CD14-positive monocyte (primary cell): ENCODE results near the gene YKT6. TPM values are rescaled to one million over a fixed set of nuclear protein-coding genes. Genes with fewer than 3 reads are reported as not detected.

Experiments
- DNase-seq, 3 donors: peaks; one replicate each; pipeline ENCODE4 v3.0.0-alpha.2; 2011 to 2022
- H2AFZ ChIP-seq: 2 replicates; pipeline ENCODE4 v1.6.0; 2012; ENCODE audit warnings: mild to moderate bottlenecking, low read depth, low read length, inconsistent platforms; ENCODE audit not compliant: insufficient read depth, poor library complexity, severe bottlenecking
- H3K27ac ChIP-seq, 2 donors: 1 replicate in 1 of 2; 2 replicates in 1 of 2; pipeline ENCODE4 v1.5.1; 2012 to 2013; ENCODE audit warnings: low read length in 2 of 2, control low read depth in 1 of 2, inconsistent platforms in 1 of 2, low read depth in 1 of 2, mild to moderate bottlenecking in 1 of 2
- H3K27me3 ChIP-seq, 2 donors: one replicate each; pipeline versions ENCODE4 v1.6.0 to v1.6.1; 2011 to 2013; ENCODE audit warnings: low read length in 2 of 2; ENCODE audit not compliant: control insufficient read depth in 2 of 2, insufficient read depth in 2 of 2
- H3K36me3 ChIP-seq, 2 donors: replicated peaks in 1 of 2; 1 replicate in 1 of 2; 2 replicates in 1 of 2; pipeline versions ENCODE4 v1.5.1 to v1.6.1; 2012 to 2013; ENCODE audit warnings: low read length in 2 of 2, control low read depth in 1 of 2, inconsistent platforms in 1 of 2, mild to moderate bottlenecking in 1 of 2; ENCODE audit not compliant: insufficient read depth in 2 of 2, control insufficient read depth in 1 of 2
- H3K4me1 ChIP-seq, 2 donors: 1 replicate in 1 of 2; 2 replicates in 1 of 2; pipeline versions ENCODE4 v1.5.1 to v1.6.1; 2012 to 2013; ENCODE audit warnings: low read length in 2 of 2, control low read depth in 1 of 2, inconsistent platforms in 1 of 2, mild to moderate bottlenecking in 1 of 2, moderate library complexity in 1 of 2; ENCODE audit not compliant: insufficient read depth in 2 of 2, control insufficient read depth in 1 of 2
- H3K4me2 ChIP-seq: replicated peaks from 2 replicates; pipeline ENCODE3; 2012; ENCODE audit warnings: low read length, moderate library complexity, mild to moderate bottlenecking; ENCODE audit not compliant: poor library complexity, severe bottlenecking; ENCODE audit errors: extremely low read depth
- H3K4me3 ChIP-seq, 3 experiments: fragments of 200-600 bp in 1 of 3; sonication (generic) in 1 of 3; replicated peaks in 1 of 3; 1 replicate in 2 of 3; 2 replicates in 1 of 3; pipeline ENCODE4 v1.5.1; 2011 to 2013; ENCODE audit warnings: low read length in 3 of 3, mild to moderate bottlenecking in 3 of 3, control low read depth in 2 of 3, low read depth in 2 of 3, inconsistent platforms in 1 of 3, moderate library complexity in 1 of 3
- H3K79me2 ChIP-seq: 2 replicates; pipeline ENCODE4 v1.6.0; 2012; ENCODE audit warnings: mild to moderate bottlenecking, control low read depth, inconsistent platforms, low read length, moderate library complexity; ENCODE audit not compliant: insufficient read depth
- H3K9ac ChIP-seq: 2 replicates; pipeline ENCODE4 v1.6.0; 2017; ENCODE audit warnings: low read length, mild to moderate bottlenecking; ENCODE audit not compliant: insufficient read depth, poor library complexity, severe bottlenecking
- H3K9me3 ChIP-seq, 2 donors: replicated peaks in 1 of 2; 1 replicate in 1 of 2; 2 replicates in 1 of 2; pipeline versions ENCODE4 v1.5.1 to v1.6.1; 2012 to 2013; ENCODE audit warnings: low read length in 2 of 2, control low read depth in 1 of 2; ENCODE audit not compliant: control insufficient read depth in 1 of 2, insufficient read depth in 1 of 2
- H4K20me1 ChIP-seq: 2 replicates; pipeline ENCODE4 v1.6.0; 2012; ENCODE audit warnings: mild to moderate bottlenecking, low read length, control low read depth, moderate library complexity; ENCODE audit not compliant: insufficient read depth
- H3K27ac Mint-ChIP-seq, 7 donors: one replicate each; pipeline ENCODE4 v1.8.0; 2020; ENCODE audit warnings: mild to moderate bottlenecking in 7 of 7, mixed read lengths in 7 of 7, moderate library complexity in 6 of 7, inconsistent platforms in 2 of 7
- H3K27me3 Mint-ChIP-seq, 3 donors: one replicate each; pipeline ENCODE4 v1.8.0; 2021 to 2022; ENCODE audit warnings: low read depth in 3 of 3, mild to moderate bottlenecking in 3 of 3, mixed read lengths in 3 of 3, moderate library complexity in 3 of 3, inconsistent platforms in 1 of 3
- H3K36me3 Mint-ChIP-seq, 2 donors: one replicate each; pipeline ENCODE4 v1.8.0; 2020; ENCODE audit warnings: mixed read lengths in 2 of 2, inconsistent platforms in 1 of 2, mild to moderate bottlenecking in 1 of 2
- H3K4me1 Mint-ChIP-seq: one replicate; pipeline ENCODE4 v1.8.0; 2020; ENCODE audit warnings: mild to moderate bottlenecking, mixed read lengths
- H3K4me3 Mint-ChIP-seq, 2 donors: one replicate each; pipeline ENCODE4 v1.8.0; 2020; ENCODE audit warnings: mild to moderate bottlenecking in 2 of 2, mixed read lengths in 2 of 2, moderate library complexity in 1 of 2
- H3K9me3 Mint-ChIP-seq, 7 donors: one replicate each; pipeline ENCODE4 v1.8.0; 2020 to 2022; ENCODE audit warnings: mixed read lengths in 7 of 7, mild to moderate bottlenecking in 6 of 7, moderate library complexity in 6 of 7, inconsistent platforms in 2 of 7
- WGBS: methylation state at CpG from one replicate; pipeline ENCODE4 v1.1.5; 2013; ENCODE audit warnings: missing lambda C conversion rate; ENCODE audit not compliant: insufficient coverage; 5-methylcytosine and 5-hydroxymethylcytosine counted together
- intact Hi-C, 2 donors: fragments of 100-400 bp; cut with micrococcal nuclease; formaldehyde crosslinking; loops; one replicate each; pipeline versions ENCODE4 v1.15.0 to v1.15.1; 2023
- polyA plus RNA-seq, 3 donors: library from polyadenylated mRNA; depleted of rRNA in 1 of 3; unstranded in 2 of 3; stranded (reverse) in 1 of 3; fragments of 300-500 nt in 2 of 3; fragments of >200 nt in 1 of 3; fragmentation: Illumina TruSeq in 2 of 3; gene quantifications; 1 replicate in 2 of 3; 2 replicates in 1 of 3; pipeline ENCODE4 v1.2.3, GENCODE V29; 2012 to 2021
- TF ChIP-seq, protein P1 (sequence below): fragments of 200-600 bp; IDR thresholded peaks from one replicate; pipeline ENCODE4 v1.8.0; 2022; ENCODE audit warnings: antibody characterized with exemption, mild to moderate bottlenecking

Gene YKT6
- polyA plus RNA-seq, 3 donors: 26.4 to 45.7 (median 35.2) TPM

DNA sequence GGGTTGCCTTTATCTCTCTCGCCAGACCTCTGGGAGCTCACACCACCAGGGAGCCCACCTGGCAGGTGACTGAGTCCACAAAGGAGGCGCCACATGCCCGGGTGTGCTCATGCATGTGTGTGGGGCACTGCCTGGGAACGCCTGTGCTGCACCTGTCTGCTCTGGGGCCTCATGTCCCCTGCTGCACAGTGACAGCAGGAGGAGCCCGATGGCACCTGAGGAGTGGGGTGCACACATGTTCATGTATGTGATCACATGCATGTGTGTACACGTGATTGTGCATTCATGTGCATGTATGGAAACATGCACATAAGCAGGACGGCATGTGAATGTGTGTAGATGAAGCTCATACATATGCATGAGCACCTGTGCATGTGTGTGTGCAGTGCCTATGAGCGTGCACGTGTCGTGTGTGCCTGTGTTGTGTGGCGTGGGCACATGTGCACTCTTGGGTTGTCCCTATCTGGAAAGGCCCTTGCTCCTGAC, 22.0 kb downstream of the YKT6 start:
- Histone ChIP-seq H3K36me3 (no peaks in the 10 kb centered on the region), H3K27me3 (no peaks in the 10 kb centered on the region), H3K9me3 (no peaks in the 10 kb centered on the region), H4K20me1 (no peaks in the 10 kb centered on the region), H3K9ac (no peak overlapping the region), H3K27ac (no peak overlapping the region), H2AFZ (no peak overlapping the region), H3K4me2 (no peak overlapping the region), H3K4me3 (no peak overlapping the region), H3K4me1 (no peaks in the 10 kb centered on the region), H3K79me2 (no peaks in the 10 kb centered on the region)
- intact Hi-C loops: no loop called here
- 91% methylated on average over 11 of the region's 11 CpGs for WGBS
- H3K27ac Mint-ChIP-seq: peak overlapping the region in 1 of 7 donors; percentile 50
- no peak overlapping the region for H3K4me3 Mint-ChIP-seq
- no peak for DNase-seq
- H3K36me3 Mint-ChIP-seq: no peaks in the 10 kb centered on the region
- no peaks in the 10 kb centered on the region for H3K4me1 Mint-ChIP-seq
- peaks cover 0 to 4% (median 3%) of the 10 kb centered on the region in 3 donors for H3K27me3 Mint-ChIP-seq
- H3K9me3 Mint-ChIP-seq: peaks cover 0 to 1% (median 0%) of the 10 kb centered on the region in 7 donors
- TF ChIP-seq, protein P1, sequence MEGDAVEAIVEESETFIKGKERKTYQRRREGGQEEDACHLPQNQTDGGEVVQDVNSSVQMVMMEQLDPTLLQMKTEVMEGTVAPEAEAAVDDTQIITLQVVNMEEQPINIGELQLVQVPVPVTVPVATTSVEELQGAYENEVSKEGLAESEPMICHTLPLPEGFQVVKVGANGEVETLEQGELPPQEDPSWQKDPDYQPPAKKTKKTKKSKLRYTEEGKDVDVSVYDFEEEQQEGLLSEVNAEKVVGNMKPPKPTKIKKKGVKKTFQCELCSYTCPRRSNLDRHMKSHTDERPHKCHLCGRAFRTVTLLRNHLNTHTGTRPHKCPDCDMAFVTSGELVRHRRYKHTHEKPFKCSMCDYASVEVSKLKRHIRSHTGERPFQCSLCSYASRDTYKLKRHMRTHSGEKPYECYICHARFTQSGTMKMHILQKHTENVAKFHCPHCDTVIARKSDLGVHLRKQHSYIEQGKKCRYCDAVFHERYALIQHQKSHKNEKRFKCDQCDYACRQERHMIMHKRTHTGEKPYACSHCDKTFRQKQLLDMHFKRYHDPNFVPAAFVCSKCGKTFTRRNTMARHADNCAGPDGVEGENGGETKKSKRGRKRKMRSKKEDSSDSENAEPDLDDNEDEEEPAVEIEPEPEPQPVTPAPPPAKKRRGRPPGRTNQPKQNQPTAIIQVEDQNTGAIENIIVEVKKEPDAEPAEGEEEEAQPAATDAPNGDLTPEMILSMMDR: no peak

DNA sequence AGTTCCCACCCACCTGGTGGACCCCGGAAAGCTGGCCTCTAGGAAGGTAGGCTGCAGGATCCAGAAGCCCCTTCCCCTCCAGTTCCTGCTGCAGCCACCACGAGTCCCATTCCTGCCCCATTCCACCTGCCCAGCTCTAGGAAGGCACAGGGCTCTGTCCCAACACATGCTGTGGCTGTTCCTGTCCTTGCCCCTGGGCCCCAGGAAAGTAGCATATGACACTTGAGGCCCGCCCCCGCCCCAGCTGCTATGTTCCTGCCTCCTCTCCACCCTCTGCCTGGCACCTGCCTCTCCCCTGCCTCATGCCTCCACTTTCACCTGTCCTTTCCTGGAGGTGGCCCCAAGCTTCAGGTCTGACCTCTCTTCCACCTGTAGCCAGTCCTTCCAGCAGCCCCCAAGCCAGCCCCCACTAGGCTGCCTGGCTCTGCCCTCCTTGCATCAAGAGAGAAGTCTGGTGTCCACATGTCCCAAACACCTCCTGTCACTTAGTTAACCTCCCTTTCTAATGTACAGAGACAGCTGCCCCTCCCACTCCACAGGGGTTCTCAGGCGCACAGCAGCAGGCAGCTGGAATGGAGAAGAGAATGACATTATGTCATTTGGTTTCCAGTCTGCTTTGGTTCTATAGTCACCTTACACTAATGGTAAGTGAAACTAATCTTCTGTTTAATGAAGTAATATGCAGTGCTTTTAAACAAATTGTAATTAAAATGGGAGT, 22.7 kb downstream of the YKT6 start:
- peaks cover 0 to 1% (median 0%) of the 10 kb centered on the region in 7 donors for H3K9me3 Mint-ChIP-seq
- TF ChIP-seq, protein P1: no peak
- no peaks in the 10 kb centered on the region for H3K4me1 Mint-ChIP-seq
- Histone ChIP-seq H3K4me3 (no peak overlapping the region), H2AFZ (no peak overlapping the region), H3K4me1 (no peaks in the 10 kb centered on the region), H3K36me3 (no peaks in the 10 kb centered on the region), H3K4me2 (no peak overlapping the region), H3K79me2 (no peaks in the 10 kb centered on the region), H3K27me3 (no peaks in the 10 kb centered on the region), H4K20me1 (no peaks in the 10 kb centered on the region), H3K27ac (no peak overlapping the region), H3K9me3 (no peaks in the 10 kb centered on the region), H3K9ac (no peak overlapping the region)
- H3K27me3 Mint-ChIP-seq: peaks cover 2 to 5% (median 4%) of the 10 kb centered on the region in 3 donors
- H3K36me3 Mint-ChIP-seq: no peaks in the 10 kb centered on the region
- no peak overlapping the region for H3K4me3 Mint-ChIP-seq
- WGBS: 80% methylated on average over 4 of the region's 5 CpGs
- DNase-seq: no peak
- intact Hi-C loops: no loop called here
- H3K27ac Mint-ChIP-seq: no peak overlapping the region
